Erythroblast (primary cell): Measurements from ENCODE around the gene AMPD3.

Experiments
- DNase-seq, 2 experiments: peaks; one replicate each; lab custom pipeline; 2025; lab: John Stamatoyannopoulos, UW
- GATA1 ChIP-seq: IDR thresholded peaks from 2 replicates; pipeline ENCODE4 v1.6.1; 2011; ENCODE audit warnings: low read depth, mild to moderate bottlenecking, control low read depth, low read length, moderate library complexity
- POLR2A ChIP-seq: IDR thresholded peaks from 2 replicates; pipeline ENCODE4 v1.6.1; 2011; ENCODE audit warnings: mild to moderate bottlenecking, low read length

AMPD3 gene

GRCh38 chr11:10500757-10501684 is 46.0 kb downstream of the AMPD3 start:
- no peak for DNase-seq
- TF ChIP-seq POLR2A = no peak
- TF ChIP-seq GATA1 = no peak

- no peak for DNase-seq
- no peak for TF ChIP-seq POLR2A
Observed at GRCh38 chr11:10502065-10502680, 47.1 kb downstream of the AMPD3 start.

- TF ChIP-seq POLR2A = no peak
- TF ChIP-seq GATA1 = no peak
- no peak for DNase-seq
Observed at GRCh38 chr11:10502770-10503169, 47.7 kb downstream of the AMPD3 start.

- DNase-seq = no peak
- no peak for TF ChIP-seq POLR2A
- no peak for TF ChIP-seq GATA1
Observed at GRCh38 chr11:10503221-10503620, 48.2 kb downstream of the AMPD3 start.

GRCh38 chr11:10503777-10504480 is 48.9 kb downstream of the AMPD3 start:
- no peak for DNase-seq
- TF ChIP-seq POLR2A = no peak
- TF ChIP-seq GATA1 = no peak

- TF ChIP-seq GATA1 (no peak), POLR2A (no peak)
- no peak for DNase-seq
Observed at GRCh38 chr11:10504490-10504889, 49.4 kb downstream of the AMPD3 start.

DNA sequence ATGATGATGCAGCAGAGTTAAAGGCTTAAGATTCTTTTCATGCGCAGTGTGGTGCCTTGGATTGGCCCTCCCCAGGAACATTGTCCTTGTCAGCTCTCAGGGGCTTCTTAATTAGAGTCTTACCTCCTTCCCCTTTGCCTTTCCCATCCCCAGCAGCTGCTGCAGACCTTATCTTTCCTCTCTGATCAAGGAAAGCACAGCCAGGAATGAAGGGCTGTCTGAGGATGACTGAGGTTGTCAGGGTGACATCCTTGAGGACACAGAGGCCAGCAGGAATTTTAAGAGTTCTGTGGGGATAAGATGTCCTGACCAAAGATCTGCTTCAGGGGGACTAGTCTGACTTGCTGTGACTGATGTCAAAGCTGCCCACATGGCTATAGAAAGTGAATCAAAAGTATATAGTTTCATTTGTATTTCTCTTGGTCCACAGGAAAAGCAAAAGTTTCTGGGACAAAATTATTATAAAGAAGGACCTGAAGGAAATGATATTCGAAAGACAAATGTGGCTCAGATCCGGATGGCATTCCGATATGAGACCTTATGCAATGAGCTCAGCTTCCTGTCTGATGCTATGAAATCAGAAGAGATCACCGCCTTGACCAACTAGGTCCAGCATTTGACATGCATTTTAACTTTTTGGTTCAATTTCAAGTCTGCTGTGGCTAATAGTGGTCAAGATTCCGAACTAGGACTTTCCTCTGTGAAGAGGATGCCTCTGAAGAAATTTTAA is 50.4 kb downstream of the AMPD3 start:
- TF ChIP-seq GATA1 (no peak), POLR2A (no peak)
- DNase-seq = no peak

DNA sequence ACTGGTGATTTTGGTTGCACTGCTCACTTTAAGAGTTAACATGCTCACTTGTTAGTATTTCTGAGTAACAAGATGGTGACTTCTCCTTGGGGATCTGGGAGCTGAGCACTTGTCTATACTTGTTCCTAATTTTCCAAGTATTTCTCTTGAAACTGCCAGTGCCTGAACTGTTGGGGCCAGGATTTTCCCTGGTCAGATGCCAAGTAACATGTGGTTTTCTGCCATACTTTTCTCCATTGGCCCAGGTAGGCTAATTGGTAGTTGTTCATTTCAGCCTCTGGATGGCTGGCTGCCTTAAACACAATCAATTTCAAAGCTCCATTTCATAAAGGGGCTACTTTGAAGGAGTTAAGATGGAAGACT is 50.9 kb downstream of the AMPD3 start:
- no peak for TF ChIP-seq POLR2A
- TF ChIP-seq GATA1 = no peak
- no peak for DNase-seq

DNA sequence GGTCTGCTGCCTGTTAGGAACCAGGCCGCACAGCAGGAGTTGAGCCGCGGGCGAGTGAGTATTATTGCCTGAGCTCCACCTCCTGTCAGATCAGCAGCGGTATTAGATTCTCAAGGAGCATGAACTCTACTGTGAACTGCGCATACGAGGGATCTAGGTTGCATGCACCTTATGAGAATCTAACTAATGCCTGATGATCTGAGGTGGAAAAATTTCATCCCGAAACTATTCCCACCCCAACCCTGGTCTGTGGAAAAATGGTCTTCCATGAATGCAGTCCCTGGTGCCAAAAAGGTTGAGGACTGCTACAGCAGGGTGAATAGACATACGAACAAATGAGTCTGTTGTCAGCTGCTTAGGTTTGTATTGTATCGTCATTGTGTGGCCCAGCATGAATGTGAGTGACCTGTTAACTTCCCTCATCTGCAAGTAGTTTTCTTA is 56.1 kb downstream of the AMPD3 start:
- DNase-seq = no peak
- no peak for TF ChIP-seq GATA1
- TF ChIP-seq POLR2A = no peak

DNA sequence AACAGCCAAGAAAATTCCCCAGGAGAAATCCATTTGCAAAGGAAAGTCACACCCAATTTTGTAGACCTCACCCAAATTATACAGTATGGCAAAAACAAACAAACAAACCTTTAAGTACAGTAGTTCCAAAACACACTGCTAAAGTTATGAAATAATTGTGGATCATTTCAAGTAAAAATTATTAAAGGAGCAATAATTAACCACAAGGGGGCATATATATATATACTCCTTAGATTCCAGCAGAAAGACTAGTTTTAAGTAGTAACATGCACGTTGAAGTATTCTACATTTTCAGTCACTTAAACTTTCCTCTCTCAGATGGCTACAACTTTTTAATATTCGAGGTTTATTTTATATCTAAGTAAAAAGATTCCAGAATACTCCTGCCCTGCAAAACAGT is 59.1 kb downstream of the AMPD3 start:
- TF ChIP-seq POLR2A = no peak
- TF ChIP-seq GATA1 = no peak
- peak; percentile 8 to 22 for DNase-seq

- DNase-seq = no peak
- no peak for TF ChIP-seq GATA1
- no peak for TF ChIP-seq POLR2A
Observed at GRCh38 chr11:10514709-10515108, 59.6 kb downstream of the AMPD3 start.

- no peak for DNase-seq
- TF ChIP-seq POLR2A (no peak), GATA1 (no peak)
Observed at GRCh38 chr11:10515418-10515817, 60.4 kb downstream of the AMPD3 start.

GRCh38 chr11:10518123-10518522 is 63.1 kb downstream of the AMPD3 start:
- TF ChIP-seq GATA1 (no peak), POLR2A (no peak)
- no peak for DNase-seq

- no peak for DNase-seq
- TF ChIP-seq POLR2A = no peak
- no peak for TF ChIP-seq GATA1
Observed at GRCh38 chr11:10518891-10519290, 63.8 kb downstream of the AMPD3 start.
